IPS-18c (cell line): ENCODE results near the gene TMPRSS2.

ENCODE experiments used
- H3K4me3 ChIP-seq: 2 replicates; pipeline ENCODE4 v1.7.0; 2013; ENCODE audit warnings: low read depth, mild to moderate bottlenecking, low read length, moderate library complexity; ENCODE audit not compliant: insufficient read depth
- H3K9me3 ChIP-seq: one replicate; pipeline ENCODE4 v1.6.1; 2013; ENCODE audit warnings: mild to moderate bottlenecking, low read length, moderate library complexity; ENCODE audit not compliant: control insufficient read depth, insufficient read depth

The TMPRSS2 gene

DNA sequence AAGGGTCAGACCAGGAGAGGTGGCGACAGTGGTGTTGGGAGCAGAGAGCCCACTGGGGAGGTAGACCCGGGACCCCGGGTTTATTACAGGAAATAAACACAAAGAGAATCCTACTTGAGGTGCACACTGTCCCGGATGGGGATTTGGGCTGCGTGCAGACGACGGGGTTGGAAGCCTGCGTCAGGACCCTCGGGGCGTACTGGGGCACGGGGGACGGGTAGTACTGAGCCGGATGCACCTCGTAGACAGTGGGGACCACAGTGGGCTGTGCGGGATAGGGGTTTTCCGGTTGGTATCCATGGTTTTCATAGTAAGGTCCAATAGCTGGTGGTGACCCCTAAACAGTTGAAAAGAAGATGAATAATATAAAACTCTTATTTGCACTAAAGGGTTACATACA is 13.7 kb downstream of the TMPRSS2 start:
- H3K4me3 ChIP-seq, result no peak overlapping the region
- no peaks in the 10 kb centered on the region for H3K9me3 ChIP-seq

GRCh38 chr21:41491412-41491811 is 16.5 kb downstream of the TMPRSS2 start:
- H3K9me3 ChIP-seq, result peaks cover 4% of the 10 kb centered on the region
- no peak overlapping the region for H3K4me3 ChIP-seq

DNA sequence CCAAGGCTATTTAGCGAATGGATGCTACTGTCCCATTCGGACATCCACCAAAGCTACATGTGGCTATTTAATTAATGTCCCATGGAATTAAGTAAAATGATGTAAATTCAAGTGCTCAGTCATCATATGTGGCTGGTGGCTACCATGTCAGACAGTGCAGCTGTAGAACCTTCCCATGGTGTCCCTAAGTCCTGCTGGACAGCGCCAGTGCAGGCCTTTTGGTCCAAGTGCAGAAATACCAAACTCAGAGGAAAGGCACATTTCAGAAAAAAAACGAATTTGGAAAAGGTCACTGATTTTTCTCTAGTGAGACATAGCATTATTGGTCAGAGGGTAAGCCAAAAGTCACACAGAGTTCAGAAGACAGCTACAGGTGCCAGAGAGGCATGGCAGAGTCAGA is 17.6 kb downstream of the TMPRSS2 start:
- peaks cover 4% of the 10 kb centered on the region for H3K9me3 ChIP-seq
- H3K4me3 ChIP-seq, result no peak overlapping the region

DNA sequence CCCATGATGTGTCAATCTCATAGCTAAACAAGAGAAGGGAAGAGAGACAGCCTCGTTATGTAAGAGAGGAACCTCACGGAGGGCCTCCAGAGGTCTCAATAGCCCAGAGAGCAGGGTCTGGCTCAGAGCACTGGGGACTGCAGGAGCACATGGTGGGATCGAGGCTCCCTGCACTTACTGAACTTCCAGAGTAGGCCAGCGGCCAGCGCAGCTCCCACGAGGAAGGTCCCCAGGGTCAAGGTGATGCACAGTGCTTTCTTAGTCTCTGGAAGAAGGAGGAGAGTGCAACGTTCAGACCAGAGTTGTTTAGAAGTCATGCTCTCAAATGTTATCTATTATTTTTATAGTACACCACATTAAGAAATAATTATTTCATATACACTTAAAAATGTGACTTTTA is 18.6 kb downstream of the TMPRSS2 start:
- no peak overlapping the region for H3K4me3 ChIP-seq
- peaks cover 4% of the 10 kb centered on the region for H3K9me3 ChIP-seq

DNA sequence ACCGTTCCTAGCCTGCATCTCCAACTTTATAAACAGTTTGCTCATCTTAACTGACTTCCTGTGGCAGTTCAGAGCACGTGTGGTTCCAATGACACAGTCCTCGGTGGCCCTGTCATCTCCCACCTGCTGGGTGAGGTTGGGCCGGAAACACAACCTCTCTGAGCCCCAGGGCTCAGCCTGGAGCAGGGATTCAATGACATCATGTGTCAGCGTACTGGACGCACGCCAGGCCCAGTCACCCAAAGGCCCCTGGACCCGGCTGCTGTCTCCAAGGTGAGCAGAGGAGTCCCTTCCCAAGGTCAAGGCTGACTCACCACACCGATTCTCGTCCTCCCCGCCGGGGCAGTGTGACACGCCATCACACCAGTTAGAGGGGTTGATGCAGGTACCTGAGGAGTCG is 19.9 kb downstream of the TMPRSS2 start:
- H3K4me3 ChIP-seq, result no peak overlapping the region
- peaks cover 4% of the 10 kb centered on the region for H3K9me3 ChIP-seq

GRCh38 chr21:41487082-41487481 is 20.9 kb downstream of the TMPRSS2 start:
- peaks cover 4% of the 10 kb centered on the region for H3K9me3 ChIP-seq
- H3K4me3 ChIP-seq, result no peak overlapping the region

DNA sequence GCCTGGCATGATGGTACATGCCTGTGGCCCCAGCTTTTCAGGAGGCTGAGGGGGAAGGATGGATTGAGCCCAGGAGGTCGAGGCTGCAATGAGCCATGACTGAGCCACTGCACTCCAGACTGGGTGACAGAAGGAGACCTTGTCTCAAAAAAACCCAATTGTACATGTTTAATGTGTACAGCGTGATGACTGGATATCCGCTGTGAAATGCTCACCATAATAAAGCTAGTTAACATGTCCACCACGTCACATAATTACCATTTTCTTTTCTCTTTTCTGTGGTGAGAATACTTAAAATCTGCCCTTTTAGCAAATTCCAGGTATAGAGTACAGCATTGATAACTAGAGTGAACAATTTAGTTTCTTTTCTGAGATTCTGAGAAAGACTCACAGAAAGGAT is 24.0 kb downstream of the TMPRSS2 start:
- no peak overlapping the region for H3K4me3 ChIP-seq
- H3K9me3 ChIP-seq, result peaks cover 3% of the 10 kb centered on the region

GRCh38 chr21:41483415-41483814 is 24.5 kb downstream of the TMPRSS2 start:
- H3K4me3 ChIP-seq, result no peak overlapping the region

DNA sequence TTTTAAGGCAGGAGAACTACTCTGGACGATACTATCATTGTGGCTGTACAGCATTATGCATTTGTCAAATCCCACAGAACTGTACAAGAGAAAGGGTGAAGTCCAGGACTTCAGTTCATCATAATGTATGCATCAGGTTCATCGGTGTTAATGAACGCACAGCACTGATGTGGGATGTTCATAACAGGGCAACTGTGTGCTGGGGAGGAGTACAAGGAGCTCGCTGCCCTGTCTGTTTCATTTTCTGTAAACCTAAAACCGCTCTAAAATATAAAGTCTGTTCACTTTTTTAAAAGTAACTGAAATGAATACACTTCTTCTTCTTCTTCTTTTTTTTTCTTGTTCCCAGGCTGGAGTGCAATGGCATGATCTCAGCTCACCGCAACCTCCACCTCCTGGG is 25.0 kb downstream of the TMPRSS2 start:
- no peaks in the 10 kb centered on the region for H3K9me3 ChIP-seq
- no peak overlapping the region for H3K4me3 ChIP-seq

More at GRCh38 chr21:41483415-41483814, 24.5 kb downstream of the TMPRSS2 start:
- H3K9me3 ChIP-seq, result no peaks in the 10 kb centered on the region

- H3K9me3 ChIP-seq, result no peaks in the 10 kb centered on the region
- no peak overlapping the region for H3K4me3 ChIP-seq
These were observed 25.7 kb downstream of the TMPRSS2 start for GRCh38 chr21:41482301-41482700.

GRCh38 chr21:41481191-41481590 is 26.8 kb downstream of the TMPRSS2 start:
- H3K4me3 ChIP-seq, result no peak overlapping the region
- H3K9me3 ChIP-seq, result no peaks in the 10 kb centered on the region

DNA sequence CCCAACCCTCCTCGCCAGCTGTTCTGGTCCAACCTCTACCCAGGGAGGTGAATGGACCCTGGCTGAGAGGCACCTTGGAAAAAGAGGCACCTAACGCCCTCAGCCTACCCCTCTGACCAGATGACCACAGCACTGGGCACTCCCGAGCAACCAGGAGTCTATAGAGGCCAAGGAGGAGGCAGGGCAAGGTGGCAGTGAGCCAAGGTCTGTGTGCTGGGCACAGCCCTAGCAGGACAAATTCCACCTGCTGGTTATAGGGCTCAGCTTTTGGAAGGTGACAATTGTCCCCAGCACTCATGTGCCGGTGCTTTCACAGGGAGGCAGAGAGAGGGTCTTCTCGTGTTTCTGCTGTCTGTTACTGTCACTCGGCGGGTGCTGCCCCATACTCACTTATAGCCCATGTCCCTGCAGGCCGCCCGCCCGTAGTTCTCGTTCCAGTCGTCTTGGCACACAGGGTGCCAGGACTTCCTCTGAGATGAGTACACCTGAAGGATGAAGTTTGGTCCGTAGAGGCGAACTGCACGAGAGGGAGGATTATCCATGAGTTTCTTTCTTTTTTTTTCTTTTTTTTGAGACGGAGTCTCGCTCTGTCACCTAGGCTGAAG is 27.8 kb downstream of the TMPRSS2 start:
- no peak overlapping the region for H3K4me3 ChIP-seq
- H3K9me3 ChIP-seq, result no peaks in the 10 kb centered on the region

DNA sequence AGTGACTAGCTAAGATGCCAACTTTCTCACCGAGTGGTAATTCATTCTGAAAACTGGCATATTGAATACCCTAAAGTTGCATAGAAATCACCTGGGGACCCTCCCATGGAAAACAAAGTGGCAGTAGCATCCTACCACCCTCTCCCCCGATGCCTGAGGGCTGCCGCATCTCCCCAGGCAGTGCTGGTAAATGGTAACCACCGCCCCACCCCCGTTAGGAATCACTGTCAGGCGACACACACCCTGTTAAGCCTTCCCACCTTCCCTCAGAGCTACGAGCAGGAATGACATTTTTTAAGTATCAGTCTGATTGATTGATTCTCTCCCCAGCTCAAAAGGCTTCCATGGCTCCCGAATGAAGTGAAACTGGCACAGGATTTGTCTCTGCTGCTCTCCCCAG is 28.3 kb downstream of the TMPRSS2 start:
- H3K4me3 ChIP-seq, result no peak overlapping the region
- H3K9me3 ChIP-seq, result no peaks in the 10 kb centered on the region

- no peaks in the 10 kb centered on the region for H3K9me3 ChIP-seq
- H3K4me3 ChIP-seq, result no peak overlapping the region
These were observed 29.4 kb downstream of the TMPRSS2 start for GRCh38 chr21:41478319-41479177.

- peak overlapping the region; percentile 15; the same call in 1 of the 2 replicates for H3K4me3 ChIP-seq
- H3K9me3 ChIP-seq, result no peaks in the 10 kb centered on the region
These were observed 30.2 kb downstream of the TMPRSS2 start for GRCh38 chr21:41477641-41478318.

GRCh38 chr21:41475714-41476420 is 32.1 kb downstream of the TMPRSS2 start:
- Histone ChIP-seq H3K9me3 (no peaks in the 10 kb centered on the region), H3K4me3 (no peak overlapping the region)

- no peaks in the 10 kb centered on the region for H3K9me3 ChIP-seq
These were observed 35.0 kb downstream of the TMPRSS2 start for GRCh38 chr21:41472753-41473548.

More at GRCh38 chr21:41472753-41473548, 35.0 kb downstream of the TMPRSS2 start:
- H3K4me3 ChIP-seq, result no peak overlapping the region
